Activated naive CD8-positive, alpha-beta T cell (primary cell): ENCODE results near the gene DHX32.
"Not testable (repeated sequence)": the region's sequence is repeated elsewhere in the genome, so short reads cannot be mapped to it uniquely, and the experiment has no call there.

Experiments used
- H3K27ac Mint-ChIP-seq: one replicate; pipeline ENCODE4 v1.8.0; 2021; ENCODE audit warnings: mixed read lengths
- H3K27me3 Mint-ChIP-seq: one replicate; pipeline ENCODE4 v1.8.0; 2021; ENCODE audit warnings: mixed read lengths
- H3K36me3 Mint-ChIP-seq: one replicate; pipeline ENCODE4 v1.8.0; 2021; ENCODE audit warnings: mixed read lengths
- H3K4me1 Mint-ChIP-seq: one replicate; pipeline ENCODE4 v1.8.0; 2021; ENCODE audit warnings: low read depth, mixed read lengths
- H3K4me3 Mint-ChIP-seq: one replicate; pipeline ENCODE4 v1.8.0; 2021; ENCODE audit warnings: mild to moderate bottlenecking, mixed read lengths
- H3K9me3 Mint-ChIP-seq: one replicate; pipeline ENCODE4 v1.8.0; 2021; ENCODE audit warnings: low read depth, mixed read lengths

Gene DHX32

DNA sequence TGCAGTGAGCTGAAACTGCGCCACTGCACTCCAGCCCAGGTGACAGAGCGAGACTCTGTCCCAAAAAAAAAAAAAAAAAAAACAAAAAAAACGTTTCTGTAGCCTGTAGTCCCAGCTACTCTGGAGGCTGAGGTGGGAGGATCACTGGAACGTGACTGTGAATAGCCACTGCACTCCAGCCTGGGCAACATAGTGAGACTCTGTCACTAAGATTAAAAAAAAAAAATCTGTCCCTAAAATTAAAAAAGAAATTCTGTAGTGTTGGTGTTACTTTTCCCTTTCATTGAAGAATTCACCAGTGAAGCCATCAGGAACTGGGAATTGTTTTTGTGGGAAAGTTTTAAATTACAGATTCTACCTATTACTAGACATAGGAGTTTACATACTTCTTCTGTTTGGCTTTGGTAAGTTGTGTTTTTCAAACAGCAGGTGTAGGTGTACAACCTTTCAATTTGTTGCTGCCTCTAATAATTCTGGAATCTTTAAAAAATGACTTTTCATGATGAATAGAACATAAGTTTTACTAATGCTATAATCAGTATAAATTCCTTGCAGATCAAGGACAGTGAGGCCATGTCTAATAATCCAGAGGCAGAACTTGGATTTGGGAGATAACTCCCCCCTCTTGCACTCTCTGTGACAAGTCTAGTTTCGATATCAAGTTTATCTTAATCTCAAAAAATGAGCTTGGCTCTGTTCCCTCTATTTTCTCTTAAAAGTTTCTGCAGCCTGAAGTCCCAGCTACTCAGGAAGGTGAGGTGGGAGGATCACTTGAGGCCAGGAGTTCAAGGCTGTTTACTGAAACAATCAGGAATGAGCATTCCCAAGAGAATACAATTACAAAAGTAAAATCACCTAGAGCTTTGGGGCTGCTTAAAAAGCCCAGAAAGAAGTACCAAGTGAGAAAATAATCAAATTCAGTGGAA, 24.2 kb upstream of the DHX32 start:
- H3K9me3 Mint-ChIP-seq, H3K27me3 Mint-ChIP-seq, H3K36me3 Mint-ChIP-seq, H3K27ac Mint-ChIP-seq, H3K4me3 Mint-ChIP-seq, H3K4me1 Mint-ChIP-seq: not testable (repeated sequence)

DNA sequence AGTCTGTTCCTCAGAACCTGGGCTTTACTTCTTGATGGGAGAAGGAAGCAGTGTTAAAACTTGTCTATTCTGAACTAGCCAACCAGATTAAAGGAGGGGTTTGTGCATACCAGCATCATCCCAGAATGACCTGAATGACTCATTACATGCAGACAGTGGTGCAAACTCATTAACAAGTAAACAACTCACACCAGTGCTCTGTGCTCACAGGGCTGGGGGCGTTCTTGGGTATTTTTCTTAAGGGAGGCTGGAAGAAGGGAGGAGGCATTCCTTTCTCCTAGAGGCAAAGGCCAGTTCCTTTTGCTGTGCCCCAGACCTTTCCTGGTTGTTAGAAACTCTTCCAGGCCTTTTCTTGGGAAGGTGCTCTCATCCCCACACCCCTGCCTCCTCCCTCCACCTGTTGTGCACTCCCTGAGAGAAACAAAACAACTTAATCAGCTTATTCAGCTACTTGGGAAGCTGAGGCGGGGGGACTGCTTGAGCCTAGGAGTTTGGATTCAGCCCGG, 22.1 kb upstream of the DHX32 start:
- H3K4me1 Mint-ChIP-seq, H3K27ac Mint-ChIP-seq, H3K36me3 Mint-ChIP-seq, H3K9me3 Mint-ChIP-seq, H3K4me3 Mint-ChIP-seq, H3K27me3 Mint-ChIP-seq: not testable (repeated sequence)

- not testable (repeated sequence) for H3K27ac Mint-ChIP-seq, H3K4me3 Mint-ChIP-seq, H3K9me3 Mint-ChIP-seq, H3K27me3 Mint-ChIP-seq, H3K36me3 Mint-ChIP-seq, H3K4me1 Mint-ChIP-seq
These were observed 19.9 kb upstream of the DHX32 start for GRCh38 chr10:125900963-125901362.

DNA sequence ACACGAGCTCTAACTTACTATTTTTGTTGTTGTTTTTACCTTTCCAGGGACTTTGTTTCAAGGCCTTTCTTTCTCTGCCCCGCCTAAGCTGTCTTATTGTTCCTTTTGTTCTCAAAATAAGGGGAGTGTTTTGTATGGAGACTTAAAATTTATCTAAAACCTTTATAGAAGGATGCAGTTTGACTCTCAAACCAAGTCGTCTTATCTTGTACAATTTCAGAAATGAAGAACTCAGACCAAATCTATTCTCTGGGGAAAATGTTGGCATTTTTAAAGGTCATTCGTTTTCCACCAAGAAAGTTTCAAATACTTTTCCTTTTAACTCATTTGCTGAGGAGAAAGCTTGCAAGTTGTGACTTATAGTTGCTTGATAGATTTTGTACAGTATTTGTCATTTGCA, 16.2 kb upstream of the DHX32 start:
- not testable (repeated sequence) for H3K9me3 Mint-ChIP-seq, H3K27me3 Mint-ChIP-seq, H3K36me3 Mint-ChIP-seq
- Mint-ChIP-seq H3K4me1 (peaks cover 18% of the 10 kb centered on the region), H3K4me3 (peak overlapping the region; percentile 90), H3K27ac (peak overlapping the region; percentile 19)

GRCh38 chr10:125896088-125896934, 15.2 kb upstream of the DHX32 start, which contains the start of gene FANK1:
Gene FANK1 (plus strand): TSS chr10:125896564. CDS start chr10:125896643, 79 bp downstream.
- not testable (repeated sequence) for H3K27me3 Mint-ChIP-seq, H3K9me3 Mint-ChIP-seq, H3K36me3 Mint-ChIP-seq
- peak within 1 kb of the TSS; percentile 82 for H3K27ac Mint-ChIP-seq
- peak within 1 kb of the TSS; percentile 96 for H3K4me3 Mint-ChIP-seq
- H3K4me1 Mint-ChIP-seq: peaks cover 18% of the 10 kb centered on the region

GRCh38 chr10:125895130-125896087, 14.3 kb upstream of the DHX32 start:
- Mint-ChIP-seq H3K4me1 (peaks cover 18% of the 10 kb centered on the region), H3K4me3 (peak overlapping the region; percentile 96), H3K27ac (peak overlapping the region; percentile 82)
- not testable (repeated sequence) for H3K27me3 Mint-ChIP-seq, H3K36me3 Mint-ChIP-seq, H3K9me3 Mint-ChIP-seq

- H3K27me3 Mint-ChIP-seq, H3K36me3 Mint-ChIP-seq, H3K9me3 Mint-ChIP-seq, H3K27ac Mint-ChIP-seq: not testable (repeated sequence)
- Mint-ChIP-seq H3K4me3 (peak overlapping the region; percentile 1), H3K4me1 (peaks cover 18% of the 10 kb centered on the region)
These were observed 13.1 kb upstream of the DHX32 start for GRCh38 chr10:125894176-125894575.

- not testable (repeated sequence) for H3K36me3 Mint-ChIP-seq, H3K27me3 Mint-ChIP-seq, H3K27ac Mint-ChIP-seq, H3K4me3 Mint-ChIP-seq, H3K9me3 Mint-ChIP-seq
- H3K4me1 Mint-ChIP-seq: peaks cover 18% of the 10 kb centered on the region
These were observed 11.3 kb upstream of the DHX32 start for GRCh38 chr10:125892402-125892801.

- H3K27ac Mint-ChIP-seq, H3K9me3 Mint-ChIP-seq, H3K4me1 Mint-ChIP-seq, H3K4me3 Mint-ChIP-seq, H3K27me3 Mint-ChIP-seq, H3K36me3 Mint-ChIP-seq: not testable (repeated sequence)
These were observed 8.3 kb upstream of the DHX32 start for GRCh38 chr10:125889441-125889840.

DNA sequence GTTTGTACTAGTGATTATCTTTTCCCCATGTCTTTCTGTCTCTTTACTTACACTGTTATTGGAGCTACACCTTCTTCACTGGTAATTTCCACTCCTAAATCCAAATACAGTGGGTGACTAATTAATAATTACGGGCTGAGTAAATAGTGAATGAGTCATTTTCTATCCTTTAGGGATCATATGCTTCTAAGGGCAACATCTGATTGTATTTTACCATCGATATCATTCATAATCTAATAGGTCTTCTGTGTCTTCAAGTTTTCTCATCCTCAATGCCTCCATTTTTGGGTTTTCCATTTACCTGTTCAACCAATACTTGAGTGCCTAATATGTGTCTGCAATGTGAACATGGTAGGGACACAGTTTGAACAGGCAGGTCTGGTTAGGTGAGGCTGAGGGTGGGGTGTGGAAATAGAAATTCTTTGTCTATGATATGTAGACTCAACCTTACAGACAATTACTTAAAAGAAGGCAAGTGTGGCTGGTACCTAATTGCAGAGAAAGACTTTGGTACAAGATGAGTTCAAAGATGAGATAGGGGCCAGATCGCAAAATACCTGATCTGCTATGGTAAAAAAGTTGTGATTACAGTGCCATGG, 5.9 kb upstream of the DHX32 start:
- no peaks in the 10 kb centered on the region for H3K9me3 Mint-ChIP-seq
- H3K4me1 Mint-ChIP-seq: no peaks in the 10 kb centered on the region
- no peak overlapping the region for H3K27ac Mint-ChIP-seq
- H3K27me3 Mint-ChIP-seq: no peaks in the 10 kb centered on the region
- H3K36me3 Mint-ChIP-seq: peaks cover 8% of the 10 kb centered on the region
- H3K4me3 Mint-ChIP-seq: no peak overlapping the region

GRCh38 chr10:125883211-125883610, 2.1 kb upstream of the DHX32 start:
- H3K27me3 Mint-ChIP-seq: no peaks in the 10 kb centered on the region
- H3K4me1 Mint-ChIP-seq: no peaks in the 10 kb centered on the region
- H3K36me3 Mint-ChIP-seq: peaks cover 12% of the 10 kb centered on the region
- no peaks in the 10 kb centered on the region for H3K9me3 Mint-ChIP-seq
- no peak overlapping the region for H3K4me3 Mint-ChIP-seq
- no peak overlapping the region for H3K27ac Mint-ChIP-seq

GRCh38 chr10:125882596-125882995, 1.5 kb upstream of the DHX32 start:
- no peaks in the 10 kb centered on the region for H3K4me1 Mint-ChIP-seq
- H3K36me3 Mint-ChIP-seq: peaks cover 16% of the 10 kb centered on the region
- no peaks in the 10 kb centered on the region for H3K9me3 Mint-ChIP-seq
- H3K27me3 Mint-ChIP-seq: no peaks in the 10 kb centered on the region
- H3K27ac Mint-ChIP-seq: no peak overlapping the region
- H3K4me3 Mint-ChIP-seq: no peak overlapping the region

- no peaks in the 10 kb centered on the region for H3K9me3 Mint-ChIP-seq
- no peak overlapping the region for H3K27ac Mint-ChIP-seq
- H3K4me3 Mint-ChIP-seq: no peak overlapping the region
- no peaks in the 10 kb centered on the region for H3K4me1 Mint-ChIP-seq
- peaks cover 25% of the 10 kb centered on the region for H3K36me3 Mint-ChIP-seq
- no peaks in the 10 kb centered on the region for H3K27me3 Mint-ChIP-seq
These were observed 373 bp downstream of the DHX32 start for GRCh38 chr10:125880719-125881118.
